Breast epithelium (tissue), 3 donors: Measurements from ENCODE around the gene DEK.

Source experiments
- POLR2AphosphoS5 ChIP-seq, 3 donors: sonication (generic); formaldehyde crosslinking; IDR thresholded peaks; one replicate each; pipeline ENCODE4 v1.6.1; 2017; ENCODE audit warnings: antibody characterized with exemption in 3 of 3
- TF ChIP-seq, protein P1 (sequence below), 3 donors: fragments of 450-650 bp; IDR thresholded peaks; one replicate each; pipeline ENCODE4 v1.5.1; 2016 to 2017; ENCODE audit warnings: antibody characterized with exemption in 3 of 3, mild to moderate bottlenecking in 3 of 3, moderate library complexity in 3 of 3

DNA sequence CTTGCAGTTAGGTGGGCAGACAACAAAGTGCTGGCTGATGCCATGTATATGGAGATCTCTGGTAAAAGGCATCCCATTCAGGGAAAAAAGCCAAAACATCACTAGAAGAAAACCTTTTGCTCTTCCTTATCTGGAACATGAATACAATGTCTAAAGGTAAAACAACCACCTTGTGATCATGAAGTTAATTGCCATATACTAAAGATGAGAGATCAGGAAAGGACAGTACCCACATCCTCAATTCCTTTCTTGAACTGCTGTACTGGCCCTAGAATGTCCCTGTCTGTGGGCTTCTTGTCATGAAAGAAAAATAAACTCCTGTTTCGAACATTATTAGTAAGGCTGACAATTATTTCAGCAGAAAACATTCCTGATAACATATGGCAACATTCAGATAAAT lies 19.3 kb downstream of the DEK start:
- TF ChIP-seq, protein P1, sequence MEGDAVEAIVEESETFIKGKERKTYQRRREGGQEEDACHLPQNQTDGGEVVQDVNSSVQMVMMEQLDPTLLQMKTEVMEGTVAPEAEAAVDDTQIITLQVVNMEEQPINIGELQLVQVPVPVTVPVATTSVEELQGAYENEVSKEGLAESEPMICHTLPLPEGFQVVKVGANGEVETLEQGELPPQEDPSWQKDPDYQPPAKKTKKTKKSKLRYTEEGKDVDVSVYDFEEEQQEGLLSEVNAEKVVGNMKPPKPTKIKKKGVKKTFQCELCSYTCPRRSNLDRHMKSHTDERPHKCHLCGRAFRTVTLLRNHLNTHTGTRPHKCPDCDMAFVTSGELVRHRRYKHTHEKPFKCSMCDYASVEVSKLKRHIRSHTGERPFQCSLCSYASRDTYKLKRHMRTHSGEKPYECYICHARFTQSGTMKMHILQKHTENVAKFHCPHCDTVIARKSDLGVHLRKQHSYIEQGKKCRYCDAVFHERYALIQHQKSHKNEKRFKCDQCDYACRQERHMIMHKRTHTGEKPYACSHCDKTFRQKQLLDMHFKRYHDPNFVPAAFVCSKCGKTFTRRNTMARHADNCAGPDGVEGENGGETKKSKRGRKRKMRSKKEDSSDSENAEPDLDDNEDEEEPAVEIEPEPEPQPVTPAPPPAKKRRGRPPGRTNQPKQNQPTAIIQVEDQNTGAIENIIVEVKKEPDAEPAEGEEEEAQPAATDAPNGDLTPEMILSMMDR (IDR thresholded peaks at IDR 0.05) = no peak
- TF ChIP-seq POLR2AphosphoS5 (IDR thresholded peaks at IDR 0.05) = no peak
